ENCODE results near the gene POPDC2.

The POPDC2 gene

DNA sequence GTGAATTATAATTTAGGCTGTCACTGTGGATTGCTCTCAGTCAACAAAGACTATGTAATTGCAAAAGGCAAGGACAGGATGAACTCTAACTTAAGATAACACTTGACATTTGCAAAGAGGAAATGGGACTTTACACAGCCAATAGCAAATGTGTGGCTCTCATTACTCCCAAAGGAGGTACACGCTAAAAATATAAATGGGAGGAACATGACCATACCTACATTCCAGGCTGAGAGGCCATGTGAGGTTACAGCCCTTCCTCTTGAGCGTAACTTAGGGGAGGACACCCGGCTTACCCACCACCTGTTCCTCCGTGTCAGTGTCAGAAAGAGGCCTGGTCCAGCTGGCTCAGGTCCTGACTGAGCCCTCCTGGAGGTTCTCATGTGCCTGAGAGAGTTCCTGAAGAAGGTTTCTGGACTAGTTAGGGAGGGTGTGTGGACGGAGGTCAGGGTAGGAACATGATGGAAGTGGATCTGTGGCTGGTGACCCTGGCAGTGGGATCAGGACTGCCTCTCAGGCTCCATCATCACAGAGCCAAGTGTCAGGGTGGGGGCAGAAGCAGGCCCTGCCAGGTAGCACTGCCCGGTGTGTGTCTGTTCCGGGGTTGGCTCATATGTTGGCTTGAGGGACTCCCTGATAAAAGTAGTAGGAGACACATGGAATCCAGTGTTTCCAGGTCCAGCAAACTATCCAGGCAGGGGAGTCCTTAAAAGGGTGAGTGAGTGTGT, 7.9 kb downstream of the POPDC2 start:
- Histone ChIP-seq H3F3A (ENCODE audit: insufficient read depth, low read length) (no peaks in the 10 kb centered on the region), H3K79me2 (ENCODE audit: insufficient read depth, low read length) (no peaks in the 10 kb centered on the region), H3K9me2 (ENCODE audit: low read depth, low read length) (no peaks in the 10 kb centered on the region), H3K9me3 (ENCODE audit: low read length) (no peaks in the 10 kb centered on the region), H3K4me3 (ENCODE audit: low read depth, low read length, poor library complexity, severe bottlenecking) (no peak overlapping the region), H3K27me3 (ENCODE audit: insufficient read depth, low read length) (no peaks in the 10 kb centered on the region), H4K20me1 (ENCODE audit: insufficient read depth, low read length) (no peaks in the 10 kb centered on the region), H3K4me1 (ENCODE audit: insufficient read depth, low read length, severe bottlenecking) (no peaks in the 10 kb centered on the region), H2AFZ (ENCODE audit: low read length) (no peak overlapping the region), H3K4me2 (ENCODE audit: low read length) (no peak overlapping the region), H3K27ac (ENCODE audit: low read depth, low read length, poor library complexity, severe bottlenecking) (no peak overlapping the region), H3K9ac (ENCODE audit: low read length) (no peak overlapping the region), H3K36me3 (ENCODE audit: insufficient read depth, low read length) (no peaks in the 10 kb centered on the region)
- TF ChIP-seq, protein P1, sequence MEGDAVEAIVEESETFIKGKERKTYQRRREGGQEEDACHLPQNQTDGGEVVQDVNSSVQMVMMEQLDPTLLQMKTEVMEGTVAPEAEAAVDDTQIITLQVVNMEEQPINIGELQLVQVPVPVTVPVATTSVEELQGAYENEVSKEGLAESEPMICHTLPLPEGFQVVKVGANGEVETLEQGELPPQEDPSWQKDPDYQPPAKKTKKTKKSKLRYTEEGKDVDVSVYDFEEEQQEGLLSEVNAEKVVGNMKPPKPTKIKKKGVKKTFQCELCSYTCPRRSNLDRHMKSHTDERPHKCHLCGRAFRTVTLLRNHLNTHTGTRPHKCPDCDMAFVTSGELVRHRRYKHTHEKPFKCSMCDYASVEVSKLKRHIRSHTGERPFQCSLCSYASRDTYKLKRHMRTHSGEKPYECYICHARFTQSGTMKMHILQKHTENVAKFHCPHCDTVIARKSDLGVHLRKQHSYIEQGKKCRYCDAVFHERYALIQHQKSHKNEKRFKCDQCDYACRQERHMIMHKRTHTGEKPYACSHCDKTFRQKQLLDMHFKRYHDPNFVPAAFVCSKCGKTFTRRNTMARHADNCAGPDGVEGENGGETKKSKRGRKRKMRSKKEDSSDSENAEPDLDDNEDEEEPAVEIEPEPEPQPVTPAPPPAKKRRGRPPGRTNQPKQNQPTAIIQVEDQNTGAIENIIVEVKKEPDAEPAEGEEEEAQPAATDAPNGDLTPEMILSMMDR (IDR thresholded peaks at IDR 0.05; ENCODE audit: low read length) = no peak
- TF ChIP-seq EZH2 (IDR thresholded peaks at IDR 0.05; ENCODE audit: borderline replicate concordance, low read length) = no peak

DNA sequence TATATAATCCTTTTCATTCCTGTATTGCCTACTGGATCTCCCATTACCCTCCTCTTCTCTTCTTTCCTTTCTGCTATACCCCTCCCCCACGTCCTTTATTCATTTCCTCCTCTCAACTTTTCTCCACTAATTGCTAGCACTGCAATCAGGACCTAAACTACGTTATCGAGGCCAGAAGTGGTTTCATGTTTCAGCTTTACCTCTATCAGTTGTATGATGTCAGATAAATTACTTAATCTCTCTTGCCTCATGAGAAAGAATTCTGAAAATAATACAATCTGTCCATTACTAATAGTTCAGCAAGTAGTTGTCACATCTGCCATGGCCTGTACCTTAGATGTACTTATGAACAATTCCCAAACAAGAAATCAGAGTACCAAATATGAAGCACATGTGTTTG, 10.6 kb downstream of the POPDC2 start:
- no peaks in the 10 kb centered on the region for H3K79me2 ChIP-seq (ENCODE audit: insufficient read depth, low read length)
- TF ChIP-seq EZH2 (IDR thresholded peaks at IDR 0.05; ENCODE audit: borderline replicate concordance, low read length) = no peak
- TF ChIP-seq, protein P1 (IDR thresholded peaks at IDR 0.05; ENCODE audit: low read length) = no peak
- no peaks in the 10 kb centered on the region for H3K36me3 ChIP-seq (ENCODE audit: insufficient read depth, low read length)
- H3K27ac ChIP-seq (ENCODE audit: low read depth, low read length, poor library complexity, severe bottlenecking) = no peak overlapping the region
- H3K4me2 ChIP-seq (ENCODE audit: low read length) = no peak overlapping the region
- H3K9me3 ChIP-seq (ENCODE audit: low read length) = no peaks in the 10 kb centered on the region
- no peaks in the 10 kb centered on the region for H3K4me1 ChIP-seq (ENCODE audit: insufficient read depth, low read length, severe bottlenecking)
- H3K4me3 ChIP-seq (ENCODE audit: low read depth, low read length, poor library complexity, severe bottlenecking) = no peak overlapping the region
- no peaks in the 10 kb centered on the region for H3F3A ChIP-seq (ENCODE audit: insufficient read depth, low read length)
- no peaks in the 10 kb centered on the region for H3K9me2 ChIP-seq (ENCODE audit: low read depth, low read length)
- H3K9ac ChIP-seq (ENCODE audit: low read length) = no peak overlapping the region
- H4K20me1 ChIP-seq (ENCODE audit: insufficient read depth, low read length) = no peaks in the 10 kb centered on the region
- H3K27me3 ChIP-seq (ENCODE audit: insufficient read depth, low read length) = no peaks in the 10 kb centered on the region
- no peak overlapping the region for H2AFZ ChIP-seq (ENCODE audit: low read length)

DNA sequence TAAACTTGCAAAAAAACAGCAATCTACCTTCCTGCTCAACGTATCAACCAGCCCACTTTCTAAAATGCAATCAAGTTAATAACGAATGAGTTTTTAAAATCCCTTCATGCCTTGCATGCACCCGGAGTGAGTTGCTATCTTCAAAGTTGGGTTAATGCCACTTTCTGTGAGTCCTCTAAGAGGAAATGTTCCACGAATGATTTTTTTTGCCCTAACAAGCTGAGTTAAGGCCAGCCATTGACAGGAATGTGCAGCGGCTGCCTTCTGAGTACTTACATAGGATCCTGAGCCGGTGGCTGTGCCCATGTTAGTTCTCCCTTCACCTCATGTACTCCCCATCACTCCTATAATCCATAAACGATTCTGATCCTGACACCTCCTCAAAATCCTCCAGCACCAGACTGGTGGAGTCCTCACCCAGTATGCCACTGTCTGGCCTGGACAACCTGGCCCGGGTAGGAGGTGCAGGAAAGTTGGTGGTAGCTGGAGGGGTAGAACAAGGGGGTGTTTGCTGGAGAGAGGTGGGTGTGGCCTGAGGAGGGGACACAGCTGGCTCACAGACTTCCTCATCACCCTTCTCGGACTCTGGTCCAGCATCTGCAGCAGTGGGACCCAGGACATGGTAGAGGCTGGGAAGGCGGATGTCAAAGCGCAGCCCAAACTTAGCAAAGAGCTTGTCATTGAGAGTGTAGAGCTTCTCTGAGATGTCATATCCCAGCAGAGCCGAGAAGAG, 12.4 kb downstream of the POPDC2 start:
- H3K4me2 ChIP-seq (ENCODE audit: low read length) = no peak overlapping the region
- H3K36me3 ChIP-seq (ENCODE audit: insufficient read depth, low read length) = no peaks in the 10 kb centered on the region
- H3K9ac ChIP-seq (ENCODE audit: low read length) = no peak overlapping the region
- no peak overlapping the region for H3K27ac ChIP-seq (ENCODE audit: low read depth, low read length, poor library complexity, severe bottlenecking)
- TF ChIP-seq, protein P1 (IDR thresholded peaks at IDR 0.05; ENCODE audit: low read length) = no peak
- TF ChIP-seq EZH2 (IDR thresholded peaks at IDR 0.05; ENCODE audit: borderline replicate concordance, low read length) = no peak
- no peak overlapping the region for H2AFZ ChIP-seq (ENCODE audit: low read length)
- no peaks in the 10 kb centered on the region for H3K79me2 ChIP-seq (ENCODE audit: insufficient read depth, low read length)
- H3K9me2 ChIP-seq (ENCODE audit: low read depth, low read length) = no peaks in the 10 kb centered on the region
- no peak overlapping the region for H3K4me3 ChIP-seq (ENCODE audit: low read depth, low read length, poor library complexity, severe bottlenecking)
- no peaks in the 10 kb centered on the region for H3K4me1 ChIP-seq (ENCODE audit: insufficient read depth, low read length, severe bottlenecking)
- H3F3A ChIP-seq (ENCODE audit: insufficient read depth, low read length) = no peaks in the 10 kb centered on the region
- H3K27me3 ChIP-seq (ENCODE audit: insufficient read depth, low read length) = no peaks in the 10 kb centered on the region
- H3K9me3 ChIP-seq (ENCODE audit: low read length) = no peaks in the 10 kb centered on the region
- H4K20me1 ChIP-seq (ENCODE audit: insufficient read depth, low read length) = no peaks in the 10 kb centered on the region

All from OCI-LY1 (cell line).